Measurements from ENCODE around the gene MMP2.

- TF ChIP-seq CTCF (IDR thresholded peaks at IDR 0.05) (no peak), POLR2A (IDR thresholded peaks at IDR 0.05) (no peak)
Observed at GRCh38 chr16:55503726-55504550, 24.9 kb downstream of the MMP2 start.
